Stimulated activated memory B cell treated with anti-CD40 and anti-IgM and Interleukin-4, amounts not matched to agents 10 μg/mL and 1 μg/mL and 100 μg/mL, for 72 hours (primary cell): ENCODE measurements around the gene BEND3.
A peak's percentile ranks its signal among the peaks of the same experiment; 100 is the strongest.

ENCODE experiments used
- ATAC-seq: fragments of 150-1000 bp; cut with Tn5 transposase; 2 replicates; pipeline ENCODE4 v1.10.0; 2021
- H3K27ac Mint-ChIP-seq: one replicate; pipeline ENCODE4 v1.8.0; 2022; ENCODE audit warnings: mild to moderate bottlenecking, mixed read lengths
- H3K27me3 Mint-ChIP-seq: one replicate; pipeline ENCODE4 v1.8.0; 2022; ENCODE audit warnings: mixed read lengths
- H3K36me3 Mint-ChIP-seq: one replicate; pipeline ENCODE4 v1.8.0; 2022; ENCODE audit warnings: mixed read lengths
- H3K4me1 Mint-ChIP-seq: one replicate; pipeline ENCODE4 v1.8.0; 2022; ENCODE audit warnings: mixed read lengths
- H3K4me3 Mint-ChIP-seq: one replicate; pipeline ENCODE4 v1.8.0; 2022; ENCODE audit warnings: mild to moderate bottlenecking, moderate library complexity, mixed read lengths
- H3K9me3 Mint-ChIP-seq: one replicate; pipeline ENCODE4 v1.8.0; 2022; ENCODE audit warnings: mixed read lengths

BEND3 gene

DNA sequence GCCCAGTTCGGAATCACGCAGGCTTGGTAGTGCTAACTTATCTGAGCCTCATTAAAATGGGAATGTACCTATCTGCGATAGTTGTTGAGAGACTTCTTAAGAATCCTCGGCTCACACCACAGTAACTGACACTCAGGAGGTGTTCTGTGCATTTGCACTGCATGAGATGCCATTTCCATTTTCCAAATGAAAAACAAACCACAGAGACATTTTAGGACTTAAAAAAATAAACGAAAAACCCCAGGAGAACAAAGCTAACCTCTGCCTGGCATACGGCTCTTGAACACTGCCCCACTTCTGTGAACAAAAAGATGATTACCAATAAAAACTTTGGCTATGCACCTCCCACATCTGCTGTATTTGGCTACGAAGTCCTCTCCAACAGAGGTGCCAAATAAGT lies 37.6 kb downstream of the BEND3 start:
- no peaks in the 10 kb centered on the region for H3K9me3 Mint-ChIP-seq
- no peak overlapping the region for H3K27ac Mint-ChIP-seq
- no peak overlapping the region for H3K4me3 Mint-ChIP-seq
- ATAC-seq = no peak
- H3K4me1 Mint-ChIP-seq = peaks cover 18% of the 10 kb centered on the region
- H3K36me3 Mint-ChIP-seq = peaks cover 4% of the 10 kb centered on the region
- no peaks in the 10 kb centered on the region for H3K27me3 Mint-ChIP-seq

DNA sequence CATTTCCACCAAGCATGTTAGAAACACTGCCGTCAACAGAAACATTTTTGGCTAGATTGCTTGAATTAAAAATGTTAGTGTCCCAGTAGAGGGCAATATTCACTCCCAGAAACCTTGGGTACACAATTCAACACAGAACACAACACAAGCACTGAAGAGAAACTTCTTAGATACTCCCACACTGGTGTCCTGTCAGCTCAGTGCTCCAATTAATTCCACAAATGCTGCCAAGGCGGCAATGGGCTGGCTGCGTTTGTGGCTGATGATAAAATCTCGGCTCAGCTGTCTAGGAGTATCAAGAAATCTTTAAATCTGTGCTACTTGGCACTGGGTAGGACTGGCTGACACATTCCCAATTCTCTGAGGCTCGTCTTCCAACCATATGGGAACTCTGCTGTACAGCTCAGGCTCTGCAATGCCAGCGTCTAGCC lies 39.3 kb downstream of the BEND3 start:
- H3K4me1 Mint-ChIP-seq = peaks cover 11% of the 10 kb centered on the region
- no peak overlapping the region for H3K27ac Mint-ChIP-seq
- peaks cover 5% of the 10 kb centered on the region for H3K36me3 Mint-ChIP-seq
- ATAC-seq = no peak
- no peak overlapping the region for H3K4me3 Mint-ChIP-seq
- H3K9me3 Mint-ChIP-seq = no peaks in the 10 kb centered on the region
- no peaks in the 10 kb centered on the region for H3K27me3 Mint-ChIP-seq

DNA sequence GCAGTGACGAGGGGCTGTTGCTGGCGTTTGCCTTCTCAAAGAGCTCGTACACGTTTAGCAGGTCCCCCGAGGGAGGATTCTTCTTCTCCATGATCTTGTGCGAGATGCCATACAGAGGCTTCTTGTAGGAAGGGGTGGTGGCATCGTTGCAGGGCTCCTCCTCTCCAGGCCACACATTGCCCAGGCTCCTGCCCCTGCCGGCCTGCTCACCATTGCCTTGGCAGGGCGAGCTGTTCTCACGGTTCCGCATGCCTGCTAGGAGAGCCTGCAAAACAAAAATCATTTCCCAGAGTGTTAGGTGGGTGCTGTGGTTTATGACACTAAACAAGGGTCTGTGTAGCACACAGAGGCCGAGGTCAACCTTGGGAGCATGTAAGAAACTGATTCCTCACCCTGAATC lies 44.6 kb downstream of the BEND3 start:
- Mint-ChIP-seq H3K9me3 (no peaks in the 10 kb centered on the region), H3K4me3 (no peak overlapping the region), H3K27ac (no peak overlapping the region)

DNA sequence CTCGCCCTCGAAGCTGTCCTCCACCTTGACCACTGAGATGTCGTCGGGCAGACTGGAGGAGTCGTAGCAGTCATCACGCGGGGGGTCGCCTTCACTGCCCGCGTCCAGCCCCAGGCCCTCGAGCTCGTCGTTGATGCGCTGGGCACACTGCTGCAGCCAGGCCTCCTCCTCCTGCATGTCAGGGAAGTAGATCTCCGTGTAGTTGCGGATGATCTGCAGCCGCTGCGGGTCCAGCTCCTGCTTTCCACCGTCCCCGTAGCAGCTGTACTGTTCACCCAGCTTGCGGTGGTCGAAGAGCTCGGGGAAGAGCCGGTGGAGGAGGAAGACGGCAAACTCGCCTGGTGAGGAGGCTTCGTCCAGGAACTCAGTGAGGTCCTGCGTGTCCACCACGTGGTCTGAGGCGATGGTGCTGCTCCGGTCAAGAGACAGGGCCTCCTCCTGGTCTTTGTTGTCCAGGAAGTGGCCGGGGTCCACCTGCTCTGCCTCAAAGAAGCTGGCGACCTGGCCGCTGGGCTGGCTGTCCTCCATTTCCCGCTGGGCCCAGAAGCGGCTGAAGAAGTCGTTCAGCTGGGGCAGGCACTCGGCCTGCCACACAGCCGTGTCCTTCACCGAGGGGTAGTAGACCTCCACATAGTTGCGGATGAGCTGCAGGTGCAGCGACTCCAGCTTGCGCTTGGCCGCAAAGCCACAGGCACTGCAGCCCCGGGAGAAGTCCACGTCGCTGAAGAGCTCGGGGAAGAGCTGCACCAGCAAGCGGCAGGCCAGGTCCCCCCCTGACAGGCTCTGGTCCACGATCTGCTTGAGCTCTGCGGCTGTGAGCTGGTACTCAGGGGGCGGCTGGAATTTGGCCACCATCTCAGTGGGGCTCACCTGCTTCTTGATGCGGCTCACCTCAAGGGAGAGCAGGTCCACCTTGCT lies 45.4 kb downstream of the BEND3 start:
- ATAC-seq = no peak
- H3K27me3 Mint-ChIP-seq = no peaks in the 10 kb centered on the region

More for the DNA sequence above, 44.6 kb downstream of the BEND3 start:
- H3K27me3 Mint-ChIP-seq = no peaks in the 10 kb centered on the region
- ATAC-seq = no peak
- H3K4me1 Mint-ChIP-seq = peaks cover 8% of the 10 kb centered on the region
- peaks cover 35% of the 10 kb centered on the region for H3K36me3 Mint-ChIP-seq

DNA sequence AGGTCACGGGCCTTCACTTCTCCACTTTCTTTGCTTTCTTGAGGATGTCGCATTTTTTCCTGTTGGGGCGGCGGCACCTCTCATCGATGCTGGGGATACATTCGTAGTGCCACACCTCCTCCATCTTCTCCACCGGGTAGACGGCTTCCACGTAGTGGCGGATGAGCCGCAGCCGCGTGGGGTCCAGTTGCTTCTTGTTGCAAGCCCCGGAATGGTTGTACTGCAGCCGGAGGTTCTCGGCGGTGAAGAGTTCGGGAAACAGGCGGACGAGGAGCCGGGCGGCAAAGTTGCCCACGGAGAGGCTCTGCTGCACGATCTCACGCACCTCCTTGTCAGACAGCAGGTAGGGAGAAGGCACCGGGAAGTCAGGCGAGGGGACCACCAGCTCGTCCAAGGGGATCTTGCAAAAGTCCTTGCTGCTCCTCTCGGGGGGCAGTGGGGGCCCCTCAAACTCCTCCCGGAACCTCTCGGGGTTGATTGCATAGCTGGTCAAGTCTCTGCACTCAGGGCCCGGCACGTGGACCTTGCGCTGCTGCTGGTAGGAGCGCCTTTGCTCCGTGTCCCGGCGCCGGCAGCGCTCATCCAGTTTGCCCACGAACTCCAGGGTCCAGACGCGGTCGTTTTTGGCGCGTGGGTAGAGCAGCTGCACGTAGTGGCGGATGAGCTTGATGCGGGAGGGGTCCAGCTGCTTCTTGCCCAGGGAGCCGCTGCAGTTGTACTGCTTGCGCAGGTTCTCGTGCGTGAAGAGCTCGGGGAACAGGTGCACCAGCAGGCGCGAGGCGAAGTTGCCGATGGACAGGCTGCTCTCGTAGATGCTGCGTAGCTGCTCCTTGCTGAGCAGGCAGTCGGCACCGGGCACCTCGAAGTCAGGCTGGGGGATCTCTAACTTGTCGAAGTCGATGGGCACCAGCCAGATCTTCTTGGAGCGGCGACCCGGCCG lies 46.4 kb downstream of the BEND3 start:
- Mint-ChIP-seq H3K36me3 (peaks cover 32% of the 10 kb centered on the region), H3K4me3 (no peak overlapping the region), H3K9me3 (no peaks in the 10 kb centered on the region), H3K27me3 (no peaks in the 10 kb centered on the region), H3K27ac (no peak overlapping the region), H3K4me1 (peaks cover 6% of the 10 kb centered on the region)
- ATAC-seq = no peak

More for the DNA sequence above, 45.4 kb downstream of the BEND3 start:
- no peak overlapping the region for H3K4me3 Mint-ChIP-seq
- H3K4me1 Mint-ChIP-seq = peaks cover 5% of the 10 kb centered on the region
- no peak overlapping the region for H3K27ac Mint-ChIP-seq
- H3K36me3 Mint-ChIP-seq = peaks cover 36% of the 10 kb centered on the region
- H3K9me3 Mint-ChIP-seq = no peaks in the 10 kb centered on the region

DNA sequence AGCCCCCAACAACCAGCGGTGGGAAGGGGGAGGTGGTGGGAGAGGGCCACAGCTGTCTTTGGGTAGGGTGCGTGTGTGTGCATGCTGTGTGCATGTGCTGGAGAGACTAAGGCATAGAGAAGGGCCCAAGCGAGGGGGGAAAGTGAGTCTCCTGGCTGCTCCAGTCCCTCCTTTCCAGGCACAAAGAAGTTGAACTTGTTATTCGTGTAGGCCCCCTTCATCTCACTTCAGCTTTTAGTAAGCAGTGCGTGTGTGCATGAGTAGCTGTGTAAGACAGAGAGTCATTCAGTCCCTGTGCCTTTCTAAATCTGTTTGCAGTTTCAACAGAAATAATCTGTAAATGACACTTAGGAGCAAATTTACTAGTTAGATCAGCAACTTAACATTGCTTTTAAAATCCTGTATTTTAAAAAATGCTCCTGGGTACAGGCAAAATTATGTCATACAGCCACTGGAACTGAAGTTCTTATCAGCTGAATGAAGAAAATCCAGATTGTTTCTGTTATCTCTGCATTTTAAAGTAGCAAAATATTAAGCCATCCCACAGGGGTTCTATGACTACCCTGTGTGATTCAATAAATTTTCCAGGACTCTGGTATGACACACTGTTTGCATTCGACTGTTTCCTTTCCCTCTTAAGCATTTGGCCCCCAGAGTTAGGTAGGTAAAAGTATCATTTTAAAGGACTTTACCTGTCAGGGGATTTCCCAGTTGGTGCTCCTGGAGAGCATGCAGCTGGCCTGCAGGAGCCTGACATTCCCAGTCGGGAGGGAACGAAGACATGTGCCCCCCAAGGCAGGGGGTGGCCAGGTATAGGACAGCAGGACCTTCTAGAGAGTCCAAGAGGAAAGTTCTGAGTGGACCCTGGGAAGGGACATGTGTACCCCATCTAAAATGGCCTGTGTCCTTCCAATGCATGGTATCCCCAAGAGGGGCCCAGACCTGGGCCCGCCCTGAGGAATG lies 48.3 kb downstream of the BEND3 start:
- peak; percentile 51 for ATAC-seq
- peaks cover 12% of the 10 kb centered on the region for H3K4me1 Mint-ChIP-seq
- H3K27me3 Mint-ChIP-seq = no peaks in the 10 kb centered on the region
- no peak overlapping the region for H3K27ac Mint-ChIP-seq
- H3K4me3 Mint-ChIP-seq = no peak overlapping the region
- H3K36me3 Mint-ChIP-seq = peaks cover 32% of the 10 kb centered on the region
- H3K9me3 Mint-ChIP-seq = no peaks in the 10 kb centered on the region

DNA sequence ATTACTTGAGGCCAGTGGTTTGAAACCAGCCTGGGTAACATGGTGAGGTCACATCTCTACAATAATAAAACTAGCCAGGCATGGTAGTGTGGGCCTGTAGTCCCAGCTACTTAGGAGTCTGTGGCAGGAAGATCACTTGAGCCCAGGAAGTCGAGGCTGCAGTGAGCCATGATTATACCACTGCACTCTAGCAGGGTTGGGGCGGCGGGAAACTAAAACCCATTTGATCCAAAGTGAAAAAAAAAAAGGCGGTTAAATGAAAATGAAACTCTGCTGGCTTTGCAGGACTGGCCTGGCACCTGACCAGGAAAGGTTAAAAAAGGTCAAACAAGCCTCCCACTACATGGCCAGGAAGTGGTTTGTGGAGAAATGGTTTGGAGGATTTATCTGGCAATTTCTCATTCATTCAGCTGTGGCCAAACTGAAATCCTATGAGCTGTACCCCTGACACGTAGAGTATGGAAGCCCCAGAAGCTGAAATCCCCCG lies 50.7 kb downstream of the BEND3 start:
- no peaks in the 10 kb centered on the region for H3K27me3 Mint-ChIP-seq
- no peak overlapping the region for H3K4me3 Mint-ChIP-seq
- peak; percentile 29 for ATAC-seq
- H3K4me1 Mint-ChIP-seq = peaks cover 23% of the 10 kb centered on the region
- H3K36me3 Mint-ChIP-seq = peaks cover 17% of the 10 kb centered on the region
- no peaks in the 10 kb centered on the region for H3K9me3 Mint-ChIP-seq
- H3K27ac Mint-ChIP-seq = no peak overlapping the region

DNA sequence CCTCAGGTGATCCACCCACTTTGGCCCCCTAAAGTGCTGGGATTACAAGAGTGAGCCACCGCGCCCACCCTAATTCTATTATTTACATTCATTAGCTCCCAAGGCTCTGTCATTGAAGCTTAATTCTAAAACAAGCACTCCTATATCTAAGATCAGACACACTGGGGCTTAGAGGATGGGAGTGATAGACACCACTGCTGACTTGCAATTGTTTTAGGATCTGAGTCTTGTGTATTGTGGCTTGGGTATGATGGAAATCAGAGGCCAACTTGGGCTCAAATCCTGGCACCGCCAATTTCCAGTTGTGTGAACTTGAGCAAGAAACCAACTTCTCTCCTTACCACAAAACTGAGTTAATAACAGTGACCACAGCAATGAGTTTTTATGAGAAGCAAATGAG lies 52.6 kb downstream of the BEND3 start:
- no peak for ATAC-seq
- Mint-ChIP-seq H3K9me3 (no peaks in the 10 kb centered on the region), H3K4me3 (no peak overlapping the region), H3K4me1 (peaks cover 23% of the 10 kb centered on the region), H3K27me3 (no peaks in the 10 kb centered on the region), H3K36me3 (peaks cover 5% of the 10 kb centered on the region), H3K27ac (no peak overlapping the region)

DNA sequence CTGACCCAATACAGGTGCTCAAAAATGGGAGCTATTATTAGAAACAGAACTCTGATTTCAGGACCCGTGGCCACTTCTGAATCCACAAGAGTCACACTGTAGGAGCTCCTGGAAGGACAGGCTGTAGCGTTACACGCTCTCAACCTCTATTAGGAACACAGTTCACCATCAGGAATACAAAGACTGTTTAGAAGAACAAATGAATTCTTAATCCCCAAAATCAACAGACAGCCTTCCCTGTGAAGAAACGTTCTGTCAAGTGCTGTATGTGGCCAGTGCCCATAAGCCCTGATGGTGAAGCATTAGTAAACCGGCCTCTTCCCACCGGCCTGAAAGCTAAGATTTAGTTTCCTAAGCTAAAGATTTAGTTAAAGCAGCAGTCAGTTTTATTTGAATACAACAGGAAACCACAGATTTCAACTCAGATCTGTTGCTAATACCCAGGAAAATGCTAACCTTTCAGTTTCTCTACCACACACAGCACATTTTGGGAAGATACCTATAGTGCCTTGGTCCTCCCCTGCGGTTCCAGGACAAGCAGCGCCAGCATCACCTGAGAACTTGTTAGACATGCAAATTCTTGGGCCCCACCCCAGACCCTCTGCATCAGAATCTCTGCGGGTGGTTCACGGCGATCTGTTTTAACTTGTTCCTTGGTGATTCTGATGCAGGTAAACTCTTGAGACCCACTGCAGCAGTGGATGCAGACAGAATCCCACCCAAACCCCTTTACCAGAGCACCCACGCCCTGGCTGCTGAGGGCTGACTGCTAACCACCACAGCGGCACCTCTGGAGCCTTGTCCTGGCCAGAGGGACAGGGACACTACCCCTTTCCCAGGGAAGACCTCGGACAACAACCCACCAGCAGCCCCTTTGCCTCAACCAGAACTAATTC lies 53.9 kb downstream of the BEND3 start:
- no peaks in the 10 kb centered on the region for H3K27me3 Mint-ChIP-seq
- H3K27ac Mint-ChIP-seq = peak overlapping the region; percentile 42
- peak; percentile 61 for ATAC-seq
- peak overlapping the region; percentile 64 for H3K4me3 Mint-ChIP-seq
- peaks cover 23% of the 10 kb centered on the region for H3K4me1 Mint-ChIP-seq
- H3K9me3 Mint-ChIP-seq = no peaks in the 10 kb centered on the region
- peaks cover 5% of the 10 kb centered on the region for H3K36me3 Mint-ChIP-seq

DNA sequence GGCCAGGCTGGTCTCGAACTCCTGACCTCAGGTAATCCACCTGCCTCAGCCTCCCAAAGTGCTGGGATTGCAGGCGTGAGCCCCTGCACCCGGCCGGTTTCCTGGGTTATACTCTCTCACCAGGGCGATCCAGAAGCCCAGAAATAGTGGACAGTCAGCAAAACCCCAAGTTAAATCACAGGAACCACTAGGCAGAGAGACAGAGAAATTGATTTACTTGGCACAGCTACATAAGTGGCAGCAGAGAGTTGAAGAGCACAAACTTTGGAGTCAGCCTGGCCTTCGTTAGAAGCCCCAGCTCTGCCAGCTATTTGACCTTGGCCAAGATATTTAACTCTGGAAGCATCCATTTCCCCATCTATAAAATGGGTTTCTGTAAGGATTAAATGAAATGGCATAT lies 54.6 kb downstream of the BEND3 start:
- Mint-ChIP-seq H3K4me1 (peaks cover 23% of the 10 kb centered on the region), H3K4me3 (no peak overlapping the region), H3K27ac (no peak overlapping the region), H3K27me3 (no peaks in the 10 kb centered on the region), H3K9me3 (no peaks in the 10 kb centered on the region), H3K36me3 (peaks cover under 1% of the 10 kb centered on the region)
- ATAC-seq = no peak

DNA sequence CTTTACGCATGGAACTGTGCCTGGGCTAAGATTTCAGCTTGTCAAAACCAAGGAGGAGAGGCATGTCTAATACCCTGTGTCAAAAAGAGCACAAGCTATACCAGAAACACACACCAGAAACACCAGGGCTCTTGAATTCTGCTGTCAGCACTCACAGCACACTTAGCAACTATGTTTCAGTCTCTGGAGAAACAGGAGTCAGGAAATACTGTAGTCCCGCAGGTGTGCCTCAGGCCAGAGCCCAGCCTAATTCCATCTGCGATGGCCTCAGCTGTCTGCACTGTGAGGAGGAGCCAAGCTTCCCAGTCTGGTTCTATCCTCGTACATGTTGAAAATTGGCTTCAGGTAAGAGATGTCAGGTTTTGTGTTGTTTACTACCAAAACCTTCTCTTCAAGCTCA lies 55.7 kb downstream of the BEND3 start:
- H3K27ac Mint-ChIP-seq = no peak overlapping the region
- no peak overlapping the region for H3K4me3 Mint-ChIP-seq
- no peaks in the 10 kb centered on the region for H3K9me3 Mint-ChIP-seq
- ATAC-seq = no peak
- H3K36me3 Mint-ChIP-seq = no peaks in the 10 kb centered on the region
- H3K4me1 Mint-ChIP-seq = peaks cover 19% of the 10 kb centered on the region
- no peaks in the 10 kb centered on the region for H3K27me3 Mint-ChIP-seq

DNA sequence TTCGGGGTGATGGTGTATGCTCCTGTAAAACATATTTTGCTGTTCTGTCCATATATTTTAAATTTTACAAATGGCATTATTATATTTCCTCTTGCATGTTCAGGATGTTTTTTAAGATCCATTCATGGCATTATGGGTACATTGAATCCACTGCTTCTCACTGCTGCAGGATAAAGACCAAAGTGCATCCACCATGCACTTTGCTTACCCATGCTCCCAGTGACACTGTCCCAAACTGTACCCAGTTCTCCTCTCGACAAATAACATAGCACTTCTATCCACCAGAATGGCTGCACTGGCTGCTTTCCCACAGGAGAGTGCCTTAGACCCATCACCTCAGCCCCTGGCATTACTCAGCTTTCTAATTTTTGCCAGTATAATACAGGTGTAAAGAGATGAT lies 57.6 kb downstream of the BEND3 start:
- H3K27me3 Mint-ChIP-seq = no peaks in the 10 kb centered on the region
- H3K4me3 Mint-ChIP-seq = no peak overlapping the region
- H3K9me3 Mint-ChIP-seq = no peaks in the 10 kb centered on the region
- H3K36me3 Mint-ChIP-seq = no peaks in the 10 kb centered on the region
- no peak overlapping the region for H3K27ac Mint-ChIP-seq
- H3K4me1 Mint-ChIP-seq = peaks cover 17% of the 10 kb centered on the region
- no peak for ATAC-seq

DNA sequence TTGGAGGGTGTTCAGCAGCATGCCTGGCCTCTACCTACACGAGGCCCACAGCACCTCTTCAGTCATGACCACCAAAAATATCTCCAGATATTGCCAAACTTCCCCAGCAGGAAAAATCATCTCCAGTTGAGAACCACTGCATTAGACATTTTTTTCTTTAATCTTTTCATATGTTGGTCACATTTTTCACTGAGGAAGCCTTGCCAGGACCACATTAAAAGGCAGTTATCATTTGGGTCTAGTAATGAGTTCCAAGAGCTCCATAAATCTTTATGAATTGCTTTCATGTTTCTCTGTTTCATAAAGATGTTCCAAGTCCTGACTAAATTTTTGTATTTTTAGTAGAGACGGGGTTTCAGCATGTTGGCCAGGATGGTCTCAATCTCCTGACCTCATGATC lies 58.5 kb downstream of the BEND3 start:
- Mint-ChIP-seq H3K27me3 (no peaks in the 10 kb centered on the region), H3K4me3 (no peak overlapping the region), H3K27ac (no peak overlapping the region), H3K4me1 (peaks cover 9% of the 10 kb centered on the region), H3K9me3 (no peaks in the 10 kb centered on the region), H3K36me3 (no peaks in the 10 kb centered on the region)
- no peak for ATAC-seq

DNA sequence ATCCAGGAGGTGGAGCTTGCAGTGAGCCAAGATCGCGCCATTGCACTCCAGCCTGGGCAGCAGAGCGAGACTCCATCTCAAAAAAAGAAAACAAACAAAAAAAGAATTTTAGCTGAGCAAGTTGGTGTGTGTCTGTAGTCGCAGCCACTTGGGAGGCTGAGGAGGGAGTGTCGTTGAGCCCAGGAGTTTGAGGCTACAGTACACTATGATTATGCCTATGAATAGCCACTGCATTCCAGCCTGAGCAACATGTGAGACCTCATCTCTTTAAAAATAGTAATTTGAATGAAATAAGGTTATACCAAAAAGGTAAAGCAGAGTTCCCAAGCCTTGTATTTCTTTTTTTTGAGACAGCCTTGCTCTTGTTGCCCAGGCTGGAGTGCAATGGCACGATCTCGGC lies 67.5 kb downstream of the BEND3 start:
- Mint-ChIP-seq H3K27me3 (no peaks in the 10 kb centered on the region), H3K4me1 (no peaks in the 10 kb centered on the region), H3K9me3 (no peaks in the 10 kb centered on the region), H3K36me3 (peaks cover 37% of the 10 kb centered on the region), H3K4me3 (no peak overlapping the region), H3K27ac (no peak overlapping the region)
- ATAC-seq = no peak
